Stimulated activated naive CD8-positive, alpha-beta T cell treated with anti-CD3 and anti-CD28 coated beads, Interleukin-15, Interleukin-2, amounts not matched to agents 100 ng/mL and 50 ng/mL, for 24 hours (primary cell): ENCODE data around the gene MSANTD3.

ENCODE experiments used
- H3K27ac Mint-ChIP-seq: one replicate; pipeline ENCODE4 v1.8.0; 2021; ENCODE audit warnings: mild to moderate bottlenecking, mixed read lengths
- H3K27me3 Mint-ChIP-seq: one replicate; pipeline ENCODE4 v1.8.0; 2021; ENCODE audit warnings: mixed read lengths
- H3K36me3 Mint-ChIP-seq: one replicate; pipeline ENCODE4 v1.8.0; 2021; ENCODE audit warnings: low read depth, mixed read lengths
- H3K4me1 Mint-ChIP-seq: one replicate; pipeline ENCODE4 v1.8.0; 2021; ENCODE audit warnings: low read depth, mixed read lengths
- H3K4me3 Mint-ChIP-seq: one replicate; pipeline ENCODE4 v1.8.0; 2021; ENCODE audit warnings: mild to moderate bottlenecking, mixed read lengths
- H3K9me3 Mint-ChIP-seq: one replicate; pipeline ENCODE4 v1.8.0; 2021; ENCODE audit warnings: mixed read lengths

MSANTD3 gene

DNA sequence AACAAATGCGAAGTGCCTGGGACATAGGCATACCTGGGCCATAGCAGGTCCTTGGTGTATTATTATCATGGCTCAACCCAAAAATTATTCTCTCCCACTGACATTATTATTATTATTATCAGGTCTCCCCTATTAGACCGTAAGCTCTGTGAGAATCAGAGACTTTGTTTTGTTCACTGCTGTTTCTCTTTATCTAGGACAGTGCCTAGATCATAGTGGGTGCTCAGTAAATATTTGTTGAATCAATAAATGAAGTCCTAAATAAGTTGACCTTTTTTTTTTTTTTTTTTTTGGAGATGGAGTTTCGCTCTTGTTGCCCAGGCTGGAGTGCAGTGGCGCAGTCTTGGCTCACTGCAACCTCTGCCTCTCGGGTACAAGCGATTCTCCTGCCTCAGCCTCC is 41.1 kb downstream of the MSANTD3 start:
- Mint-ChIP-seq H3K36me3 (no peaks in the 10 kb centered on the region), H3K27me3 (peaks cover 22% of the 10 kb centered on the region), H3K4me3 (no peak overlapping the region), H3K4me1 (no peaks in the 10 kb centered on the region), H3K27ac (no peak overlapping the region), H3K9me3 (no peaks in the 10 kb centered on the region)

DNA sequence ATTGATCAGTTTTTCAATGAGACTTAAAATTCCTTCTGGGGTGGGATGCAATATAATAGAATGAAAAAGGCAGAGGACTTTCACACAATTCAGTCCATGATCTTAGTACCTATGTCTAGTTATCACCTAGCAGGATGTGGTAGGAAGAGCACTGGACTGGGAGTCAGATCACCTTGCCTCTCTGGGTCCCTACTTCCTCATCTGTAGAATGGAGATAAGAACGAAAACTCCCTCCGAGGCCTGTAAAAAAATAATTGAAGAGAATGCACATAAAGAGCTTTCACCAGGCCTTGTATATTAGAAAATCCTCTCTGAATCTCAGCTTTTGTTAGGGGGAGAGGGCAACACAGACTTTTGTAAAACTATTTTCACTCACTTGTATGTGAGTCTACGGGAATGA is 45.3 kb downstream of the MSANTD3 start:
- no peaks in the 10 kb centered on the region for H3K36me3 Mint-ChIP-seq
- H3K27me3 Mint-ChIP-seq = peaks cover 35% of the 10 kb centered on the region
- peaks cover 4% of the 10 kb centered on the region for H3K4me1 Mint-ChIP-seq
- peak overlapping the region; percentile 60 for H3K4me3 Mint-ChIP-seq
- H3K27ac Mint-ChIP-seq = no peak overlapping the region
- H3K9me3 Mint-ChIP-seq = no peaks in the 10 kb centered on the region

DNA sequence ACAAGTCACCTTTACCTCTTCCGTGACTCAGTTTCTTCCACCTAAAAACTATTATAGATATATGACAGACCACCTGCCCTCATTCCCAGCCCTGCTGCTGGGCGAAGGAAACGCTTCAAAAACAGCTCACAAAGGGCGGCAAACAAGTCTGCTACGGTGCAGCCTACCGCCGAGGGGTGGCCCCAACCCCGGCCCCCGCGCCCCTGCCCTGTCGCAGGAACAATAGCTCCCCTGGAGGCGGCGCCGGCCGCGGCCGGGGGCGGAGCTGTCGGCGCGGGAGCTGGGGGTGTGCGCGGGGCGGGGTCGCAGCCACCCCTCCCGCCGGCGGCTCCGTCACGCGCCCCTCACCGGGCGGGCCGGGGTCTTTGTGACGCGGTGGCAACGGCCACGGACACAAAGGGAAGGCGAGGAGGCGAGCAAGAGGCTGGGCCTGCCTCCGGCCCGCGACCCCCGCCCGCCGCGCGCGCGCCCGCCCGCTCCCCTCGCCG is 45.9 kb downstream of the MSANTD3 start, which contains the start of gene TMEFF1:
TMEFF1 (plus strand) TSS at position 362 of the 488 bp plus-strand sequence. CDS start 396 bp downstream, outside the sequence.
- peak within 1 kb of the TSS; percentile 62 for H3K4me3 Mint-ChIP-seq

DNA sequence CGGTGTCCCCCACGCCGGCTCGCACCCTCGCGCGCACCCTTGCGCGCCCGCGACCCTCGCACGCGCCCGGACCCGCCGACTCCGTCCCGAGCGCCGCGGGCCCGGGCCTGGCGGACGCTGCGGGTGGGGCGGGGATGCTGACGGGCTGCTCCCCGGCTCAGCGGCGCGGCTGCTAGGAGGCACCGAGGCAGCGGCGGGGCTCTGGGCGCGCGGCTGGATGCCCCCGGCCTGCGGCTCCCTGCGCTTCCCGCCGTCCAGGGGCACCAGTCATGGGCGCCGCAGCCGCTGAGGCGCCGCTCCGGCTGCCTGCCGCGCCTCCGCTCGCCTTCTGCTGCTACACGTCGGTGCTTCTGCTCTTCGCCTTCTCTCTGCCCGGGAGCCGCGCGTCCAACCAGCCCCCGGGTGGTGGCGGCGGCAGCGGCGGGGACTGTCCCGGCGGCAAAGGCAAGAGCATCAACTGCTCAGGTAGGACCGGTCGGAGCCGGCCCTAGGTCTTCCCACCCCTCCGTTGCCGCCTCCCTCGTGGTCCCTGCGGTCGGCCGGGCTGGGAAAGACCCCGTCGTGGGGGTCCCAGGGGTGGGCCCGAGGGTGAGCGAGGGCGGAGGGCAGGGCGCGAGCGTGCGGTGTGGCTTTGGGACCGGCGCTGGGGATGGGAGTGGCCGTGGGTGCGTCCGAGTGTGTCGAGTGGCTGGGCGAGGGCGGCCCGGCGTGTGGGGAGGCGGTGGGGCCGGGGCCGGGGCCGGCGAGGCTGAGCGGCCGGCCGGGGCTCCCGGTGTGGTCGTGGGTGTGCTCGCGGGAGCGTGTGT is 46.5 kb downstream of the MSANTD3 start:
- H3K4me3 Mint-ChIP-seq = peak overlapping the region; percentile 62
- no peak overlapping the region for H3K27ac Mint-ChIP-seq
- no peaks in the 10 kb centered on the region for H3K9me3 Mint-ChIP-seq
- peaks cover 4% of the 10 kb centered on the region for H3K4me1 Mint-ChIP-seq
- no peaks in the 10 kb centered on the region for H3K36me3 Mint-ChIP-seq
- H3K27me3 Mint-ChIP-seq = peaks cover 38% of the 10 kb centered on the region

More for the DNA sequence above, 45.9 kb downstream of the MSANTD3 start, which contains the start of gene TMEFF1:
- H3K27ac Mint-ChIP-seq = no peak within 1 kb of the TSS
- H3K4me1 Mint-ChIP-seq = peaks cover 4% of the 10 kb centered on the region
- no peaks in the 10 kb centered on the region for H3K36me3 Mint-ChIP-seq
- H3K9me3 Mint-ChIP-seq = no peaks in the 10 kb centered on the region
- peaks cover 35% of the 10 kb centered on the region for H3K27me3 Mint-ChIP-seq

DNA sequence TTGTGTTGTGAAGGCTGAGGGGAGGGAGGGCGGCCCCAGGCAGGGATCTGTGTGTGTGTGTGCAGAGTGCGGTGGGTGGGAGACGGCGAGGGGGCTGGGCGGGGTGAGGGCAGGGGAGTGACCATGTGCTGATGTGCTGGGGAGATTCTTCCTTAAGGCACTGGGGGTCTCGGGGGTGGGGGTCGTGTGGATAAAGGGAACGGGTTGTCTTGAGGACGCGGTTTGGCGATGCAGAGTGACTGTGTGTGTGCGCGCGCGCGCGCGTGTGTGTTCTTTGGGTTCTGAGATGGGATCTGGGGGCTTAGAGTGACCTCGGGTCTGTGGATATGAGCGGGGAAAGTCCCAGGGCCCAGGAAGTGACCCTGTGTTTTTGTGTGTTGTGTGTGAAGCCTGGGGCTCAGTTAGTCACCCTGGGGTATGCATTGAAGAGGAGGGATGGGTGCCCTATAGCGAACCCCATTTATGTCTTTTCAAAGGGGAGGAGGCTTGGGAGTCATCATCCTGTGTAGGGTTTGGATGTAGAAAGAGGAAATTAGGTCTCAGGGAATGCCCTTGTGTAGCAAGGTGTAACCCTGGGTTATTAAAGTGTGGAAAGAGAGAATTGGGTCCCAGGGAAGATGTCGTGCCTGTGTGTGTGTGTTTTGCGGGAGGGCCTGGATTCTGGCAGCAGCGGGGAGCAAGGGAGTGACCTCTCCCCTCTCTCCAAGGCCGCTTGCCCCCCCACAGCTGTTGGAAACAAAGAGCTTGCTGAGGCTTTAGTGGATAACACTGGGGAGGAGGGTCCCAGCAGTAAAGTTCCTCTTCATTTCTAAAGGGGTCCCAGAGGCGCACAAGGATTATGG is 47.4 kb downstream of the MSANTD3 start:
- Mint-ChIP-seq H3K27ac (peak overlapping the region; percentile 1), H3K27me3 (peaks cover 38% of the 10 kb centered on the region), H3K36me3 (no peaks in the 10 kb centered on the region), H3K9me3 (no peaks in the 10 kb centered on the region), H3K4me1 (peaks cover 4% of the 10 kb centered on the region), H3K4me3 (peak overlapping the region; percentile 55)

DNA sequence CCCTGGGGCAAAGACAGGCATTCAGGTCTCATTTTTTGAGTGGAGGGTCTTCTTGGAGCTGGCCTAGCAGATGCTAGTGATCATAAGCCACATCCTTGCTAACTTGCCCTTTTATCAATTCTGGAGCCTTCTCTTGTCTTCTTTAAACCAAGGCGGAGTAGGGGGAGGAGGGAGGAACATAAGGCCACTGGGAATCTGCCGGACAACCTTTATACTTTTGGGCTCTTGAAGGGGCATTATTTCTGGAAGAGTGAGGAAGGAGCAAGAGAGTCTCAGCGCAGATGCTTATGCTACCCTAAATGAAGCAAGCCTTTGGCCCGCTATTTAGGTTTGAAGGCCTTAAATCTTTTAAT is 48.0 kb downstream of the MSANTD3 start:
- peaks cover 38% of the 10 kb centered on the region for H3K27me3 Mint-ChIP-seq
- no peak overlapping the region for H3K27ac Mint-ChIP-seq
- H3K9me3 Mint-ChIP-seq = no peaks in the 10 kb centered on the region
- peaks cover 4% of the 10 kb centered on the region for H3K4me1 Mint-ChIP-seq
- no peaks in the 10 kb centered on the region for H3K36me3 Mint-ChIP-seq
- H3K4me3 Mint-ChIP-seq = no peak overlapping the region

DNA sequence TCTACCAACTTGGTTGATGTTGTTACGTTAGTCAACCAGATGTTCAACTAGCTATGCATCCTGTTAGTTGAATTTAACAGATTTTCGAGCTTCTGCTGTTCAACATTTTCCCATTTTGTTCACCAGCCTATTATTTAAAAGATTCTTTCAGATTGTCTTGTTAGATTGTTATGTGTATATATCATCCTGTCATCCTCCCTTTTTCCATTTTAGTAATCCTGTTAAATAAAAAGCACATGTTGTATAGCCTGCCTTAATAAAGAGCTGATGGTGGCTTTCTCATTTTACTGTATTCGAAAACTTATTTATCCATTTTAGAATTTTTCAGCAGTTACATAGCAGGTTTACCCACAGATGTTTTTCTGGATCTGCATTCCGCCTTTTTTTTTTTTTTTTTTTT is 50.3 kb downstream of the MSANTD3 start:
- H3K36me3 Mint-ChIP-seq = no peaks in the 10 kb centered on the region
- H3K4me3 Mint-ChIP-seq = no peak overlapping the region
- H3K27me3 Mint-ChIP-seq = peaks cover 31% of the 10 kb centered on the region
- H3K4me1 Mint-ChIP-seq = peaks cover 4% of the 10 kb centered on the region
- H3K27ac Mint-ChIP-seq = no peak overlapping the region
- H3K9me3 Mint-ChIP-seq = no peaks in the 10 kb centered on the region

DNA sequence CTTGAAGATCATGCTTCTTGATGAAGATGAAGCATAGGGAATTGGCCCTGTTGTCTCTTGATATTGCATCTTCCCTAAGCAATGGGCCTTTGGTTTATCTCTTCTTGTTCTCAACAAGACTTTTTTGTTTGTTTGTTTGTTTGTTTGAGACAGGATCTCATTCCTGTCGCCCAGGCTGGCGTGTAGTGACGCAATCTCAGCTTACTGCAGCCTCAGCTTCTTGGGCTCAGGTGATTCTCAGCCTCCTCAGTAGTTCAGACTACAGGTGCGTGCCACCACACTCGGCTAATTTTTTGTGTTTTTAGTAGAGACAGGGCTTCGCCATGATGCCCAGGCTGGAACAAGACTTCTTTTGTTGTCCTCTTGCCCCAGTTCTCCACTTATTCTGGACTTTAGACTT is 51.2 kb downstream of the MSANTD3 start:
- Mint-ChIP-seq H3K36me3 (no peaks in the 10 kb centered on the region), H3K9me3 (no peaks in the 10 kb centered on the region), H3K27me3 (peaks cover 25% of the 10 kb centered on the region), H3K27ac (no peak overlapping the region), H3K4me1 (peaks cover 4% of the 10 kb centered on the region), H3K4me3 (no peak overlapping the region)

DNA sequence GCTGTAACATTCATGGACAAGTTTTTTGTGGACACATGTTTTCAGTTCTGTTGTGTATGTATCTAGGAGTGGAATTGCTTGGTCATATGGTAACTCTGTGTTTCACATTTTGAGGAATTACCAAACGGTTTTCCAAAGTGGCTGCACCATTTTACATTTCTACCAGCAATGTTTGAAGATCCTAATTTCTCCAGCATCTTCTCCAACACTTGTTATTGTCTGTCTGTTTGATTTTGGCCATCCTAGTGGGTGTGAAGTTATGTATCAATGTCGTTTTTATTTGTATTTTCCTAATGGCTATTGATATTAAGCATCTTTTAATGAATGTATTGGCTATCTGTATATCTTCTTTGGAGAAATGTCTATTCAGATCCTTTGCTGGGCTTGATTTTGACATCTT is 52.9 kb downstream of the MSANTD3 start:
- H3K4me3 Mint-ChIP-seq = no peak overlapping the region

DNA sequence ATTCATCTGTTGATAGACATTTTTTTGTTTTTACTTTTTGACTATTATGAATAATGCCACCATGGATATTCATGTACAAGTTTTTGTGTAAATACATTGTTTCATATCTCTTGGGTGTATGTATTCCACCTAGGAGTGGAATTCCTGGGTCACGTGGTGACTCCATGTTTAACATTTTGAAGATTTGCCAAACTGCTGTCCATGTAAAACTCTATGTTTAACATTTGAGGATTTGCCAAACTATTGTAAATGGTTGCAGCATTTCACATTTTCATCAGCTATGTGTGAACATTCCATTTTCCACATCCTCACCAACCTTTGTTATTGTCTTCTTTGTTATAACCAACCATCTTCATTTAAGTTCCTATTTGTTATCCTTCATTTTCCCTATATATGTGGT is 58.3 kb downstream of the MSANTD3 start:
- Mint-ChIP-seq H3K27me3 (peaks cover 5% of the 10 kb centered on the region), H3K36me3 (no peaks in the 10 kb centered on the region), H3K27ac (no peak overlapping the region), H3K9me3 (no peaks in the 10 kb centered on the region), H3K4me1 (no peaks in the 10 kb centered on the region), H3K4me3 (no peak overlapping the region)

More for the DNA sequence above, 52.9 kb downstream of the MSANTD3 start:
- H3K4me1 Mint-ChIP-seq = no peaks in the 10 kb centered on the region
- no peaks in the 10 kb centered on the region for H3K36me3 Mint-ChIP-seq
- no peaks in the 10 kb centered on the region for H3K9me3 Mint-ChIP-seq
- H3K27me3 Mint-ChIP-seq = peaks cover 17% of the 10 kb centered on the region
- no peak overlapping the region for H3K27ac Mint-ChIP-seq

DNA sequence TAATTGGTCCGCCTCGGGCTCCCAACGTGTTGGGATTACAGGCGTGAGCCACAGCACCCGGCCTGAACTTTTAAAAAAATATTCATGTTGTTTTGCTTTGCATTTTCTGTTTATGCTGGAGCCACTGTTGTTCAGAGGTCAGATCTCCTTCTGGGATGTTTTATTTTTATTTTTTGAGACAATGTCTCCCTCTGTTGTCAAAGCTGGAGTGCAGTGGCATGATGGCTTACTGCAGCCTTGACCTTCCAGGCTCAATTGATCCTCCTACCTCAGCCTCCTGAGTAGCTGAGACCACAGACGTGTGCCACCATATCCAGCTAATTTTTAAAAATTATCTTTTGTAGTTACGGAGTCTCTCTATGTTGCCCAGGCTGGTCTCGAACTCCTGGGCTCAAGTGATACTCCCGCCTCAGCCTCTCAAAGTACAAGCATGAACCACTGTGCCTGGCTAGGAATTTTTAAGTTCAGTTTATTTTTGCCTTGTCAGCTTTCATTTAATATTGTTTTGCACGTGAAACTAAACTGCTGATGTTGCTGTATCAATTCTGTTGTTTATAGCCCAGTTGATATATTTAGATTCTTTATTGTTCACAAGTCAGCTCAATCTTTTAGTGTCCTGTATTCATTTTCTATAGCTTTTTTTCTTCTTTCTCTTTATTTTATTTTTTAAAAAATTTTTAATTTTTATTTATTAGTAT is 59.7 kb downstream of the MSANTD3 start:
- Mint-ChIP-seq H3K36me3 (no peaks in the 10 kb centered on the region), H3K27me3 (no peaks in the 10 kb centered on the region), H3K4me1 (no peaks in the 10 kb centered on the region), H3K4me3 (no peak overlapping the region), H3K27ac (no peak overlapping the region), H3K9me3 (no peaks in the 10 kb centered on the region)

DNA sequence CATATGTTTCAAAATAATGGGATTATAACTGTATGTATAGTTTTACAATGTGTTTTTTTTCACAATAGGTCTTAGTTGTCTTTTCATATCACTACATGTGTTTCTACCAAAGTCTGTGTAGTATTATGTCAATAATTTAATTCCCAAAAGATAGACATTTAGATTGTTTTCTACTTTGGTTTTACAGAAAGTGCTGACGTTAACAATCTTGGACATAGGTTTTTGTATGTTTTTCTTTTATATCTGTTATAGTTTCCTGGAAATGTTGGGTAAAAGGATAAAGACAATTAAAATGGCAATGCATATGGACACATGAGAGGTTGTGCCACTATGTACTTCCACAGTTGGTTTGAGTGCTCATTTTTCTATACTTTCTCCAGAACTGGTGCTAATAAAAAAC is 61.2 kb downstream of the MSANTD3 start:
- H3K36me3 Mint-ChIP-seq = no peaks in the 10 kb centered on the region
- no peaks in the 10 kb centered on the region for H3K9me3 Mint-ChIP-seq
- no peak overlapping the region for H3K27ac Mint-ChIP-seq
- H3K27me3 Mint-ChIP-seq = no peaks in the 10 kb centered on the region
- H3K4me1 Mint-ChIP-seq = no peaks in the 10 kb centered on the region
- no peak overlapping the region for H3K4me3 Mint-ChIP-seq

DNA sequence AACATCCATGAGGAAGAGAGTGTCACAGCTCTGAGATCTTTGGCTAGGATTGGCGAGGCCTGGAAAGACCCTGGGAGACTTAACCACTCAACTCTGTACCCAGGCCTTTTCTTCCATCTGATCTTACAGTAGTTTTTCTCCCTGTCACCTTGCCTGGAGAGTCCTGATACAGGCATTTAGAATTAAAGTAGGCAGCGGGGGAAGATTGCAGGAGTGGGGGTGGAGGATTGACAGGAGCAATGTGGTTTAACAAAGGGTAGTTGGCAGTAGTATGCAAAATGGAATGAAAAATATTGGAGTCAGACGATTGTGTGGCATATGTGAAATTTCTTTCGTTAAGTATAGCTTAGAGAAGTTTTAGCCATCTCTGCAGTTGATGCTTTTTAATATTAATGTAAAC is 62.9 kb downstream of the MSANTD3 start:
- Mint-ChIP-seq H3K27ac (no peak overlapping the region), H3K4me1 (no peaks in the 10 kb centered on the region), H3K27me3 (no peaks in the 10 kb centered on the region), H3K36me3 (no peaks in the 10 kb centered on the region), H3K9me3 (no peaks in the 10 kb centered on the region), H3K4me3 (no peak overlapping the region)

DNA sequence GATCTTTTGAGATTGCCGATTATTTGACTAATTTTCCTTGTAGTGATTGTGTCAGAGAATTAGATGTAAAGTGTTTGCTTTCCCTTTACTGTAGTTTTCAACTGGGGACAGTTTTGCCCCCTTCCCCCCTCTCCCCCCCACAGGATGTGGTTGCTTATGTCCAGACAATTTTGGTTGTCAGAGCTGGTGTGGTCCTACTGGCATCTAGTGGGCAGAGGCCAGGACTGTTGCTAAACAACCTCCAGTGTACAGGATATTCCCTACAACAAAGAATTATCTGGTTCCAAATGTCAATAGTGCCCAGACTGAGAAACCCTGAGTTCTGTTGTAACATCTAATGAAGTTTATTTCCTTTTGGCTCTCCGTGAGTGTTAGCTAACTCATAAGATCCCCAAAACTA is 66.0 kb downstream of the MSANTD3 start:
- H3K36me3 Mint-ChIP-seq = no peaks in the 10 kb centered on the region
- H3K27ac Mint-ChIP-seq = no peak overlapping the region
- no peaks in the 10 kb centered on the region for H3K9me3 Mint-ChIP-seq
- H3K4me3 Mint-ChIP-seq = no peak overlapping the region
- no peaks in the 10 kb centered on the region for H3K4me1 Mint-ChIP-seq
- H3K27me3 Mint-ChIP-seq = no peaks in the 10 kb centered on the region

DNA sequence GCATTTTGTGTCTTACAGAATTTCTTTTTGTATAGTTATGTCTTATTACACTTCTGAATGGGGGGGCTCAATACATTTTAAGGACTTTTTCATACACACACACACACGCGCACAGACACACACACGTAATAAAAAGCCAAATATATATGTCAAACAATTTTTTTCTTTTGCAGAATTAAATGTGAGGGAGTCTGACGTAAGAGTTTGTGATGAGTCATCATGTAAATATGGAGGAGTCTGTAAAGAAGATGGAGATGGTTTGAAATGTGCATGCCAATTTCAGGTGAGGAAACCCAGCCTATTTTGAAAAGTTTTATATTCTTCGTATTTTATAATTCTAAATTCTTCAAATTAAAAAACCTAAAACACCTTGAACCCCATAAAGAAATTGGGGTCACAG is 71.6 kb downstream of the MSANTD3 start:
- H3K27ac Mint-ChIP-seq = no peak overlapping the region
- H3K4me3 Mint-ChIP-seq = no peak overlapping the region
- no peaks in the 10 kb centered on the region for H3K36me3 Mint-ChIP-seq
- H3K4me1 Mint-ChIP-seq = no peaks in the 10 kb centered on the region
- no peaks in the 10 kb centered on the region for H3K27me3 Mint-ChIP-seq
- no peaks in the 10 kb centered on the region for H3K9me3 Mint-ChIP-seq
